Esophagus squamous epithelium (tissue), 5 donors: ENCODE results near the gene HIPK1. TPM values are rescaled to one million over a fixed set of nuclear protein-coding genes. Genes with fewer than 3 reads are reported as not detected.

Source experiments
- DNase-seq: peaks from one replicate; lab custom pipeline; 2025; lab: John Stamatoyannopoulos, UW
- H3K27ac ChIP-seq, 4 donors: fragments of 200-600 bp; sonication (generic); one replicate each; pipeline ENCODE4 v1.5.1; 2016 to 2019; ENCODE audit warnings: mild to moderate bottlenecking in 1 of 4
- H3K27me3 ChIP-seq, 4 donors: fragments of 200-600 bp; sonication (generic); 1 replicate in 3 of 4; 2 replicates in 1 of 4; pipeline versions ENCODE4 v1.5.1 to v1.6.0; 2017 to 2021; ENCODE audit warnings: antibody characterized with exemption in 1 of 4
- H3K36me3 ChIP-seq, 3 donors: fragments of 200-600 bp; sonication (generic); one replicate each; pipeline ENCODE4 v1.5.1; 2016 to 2019
- H3K4me1 ChIP-seq, 3 donors: fragments of 200-600 bp; sonication (generic); one replicate each; pipeline ENCODE4 v1.5.1; 2017 to 2019
- H3K4me3 ChIP-seq, 4 donors: fragments of 200-600 bp; sonication (generic); 1 replicate in 3 of 4; 2 replicates in 1 of 4; pipeline ENCODE4 v1.5.1; 2016 to 2019; ENCODE audit warnings: mild to moderate bottlenecking in 2 of 4, moderate library complexity in 1 of 4
- H3K9me3 ChIP-seq, 3 donors: fragments of 200-600 bp; sonication (generic); one replicate each; pipeline ENCODE4 v1.5.1; 2016 to 2019
- CTCF ChIP-seq, 6 experiments: fragments of 450-650 bp in 4 of 6; fragments of 200-600 bp in 2 of 6; sonication (generic) in 2 of 6; IDR thresholded peaks; one replicate each; pipeline ENCODE4 v1.5.1; 2016 to 2019; ENCODE audit warnings: antibody characterized with exemption in 6 of 6, mild to moderate bottlenecking in 4 of 6, moderate library complexity in 4 of 6
- POLR2A ChIP-seq, 4 donors: fragments of 450-650 bp; IDR thresholded peaks; one replicate each; pipeline ENCODE4 v1.6.1; 2017; ENCODE audit warnings: antibody characterized with exemption in 4 of 4, mild to moderate bottlenecking in 4 of 4, moderate library complexity in 3 of 4
- WGBS, 2 donors: methylation state at CpG; one replicate each; pipeline ENCODE4 v1.1.5; 2018; 5-methylcytosine and 5-hydroxymethylcytosine counted together
- intact Hi-C: fragments of 100-400 bp; cut with DNase I; formaldehyde crosslinking; loops from one replicate; pipeline ENCODE4 v1.15.0; 2022
- total RNA-seq, 4 donors: library from RNA; depleted of rRNA; stranded (reverse); fragments of >200 nt; gene quantifications; one replicate each; pipeline ENCODE4 v1.1.0, GENCODE V29; 2016
- donor health status: DM: yes; HTN: yes; CAD: no.

The HIPK1 gene
- total RNA-seq, 4 donors from 2014 or later, result 34.1 to 46.5 (median 43.6) TPM

DNA sequence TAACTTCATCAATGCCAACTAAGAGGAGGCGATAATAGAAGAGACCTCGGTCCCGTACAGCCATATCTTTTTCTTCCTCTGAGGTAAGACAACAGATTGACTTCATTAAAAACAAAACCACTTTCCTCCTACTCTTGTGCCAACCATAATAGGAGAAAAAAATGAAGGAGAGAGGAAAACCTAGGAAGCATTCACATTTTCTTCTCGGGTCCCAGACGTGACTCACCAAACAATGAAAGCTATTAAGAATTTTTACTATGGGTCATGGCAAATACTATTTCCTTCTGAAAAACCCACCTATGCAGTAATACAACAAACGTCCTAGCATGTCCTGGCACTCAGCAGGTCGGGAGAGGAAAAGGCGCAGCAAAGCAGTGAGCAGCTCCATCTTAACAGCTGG, 33.2 kb upstream of the HIPK1 start:
- no peak for DNase-seq
- no peaks in the 10 kb centered on the region for H3K27me3 ChIP-seq
- no peak for TF ChIP-seq CTCF (IDR thresholded peaks at IDR 0.05)
- TF ChIP-seq POLR2A (IDR thresholded peaks at IDR 0.05), result no peak
- peaks cover 0 to 75% (median 21%) of the 10 kb centered on the region in 3 donors for H3K36me3 ChIP-seq
- H3K4me1 ChIP-seq, result no peaks in the 10 kb centered on the region
- 87 to 89% methylated on average over 8 of the region's 8 CpGs for WGBS, 2 donors
- no peaks in the 10 kb centered on the region for H3K9me3 ChIP-seq
- no peak overlapping the region for H3K4me3 ChIP-seq
- H3K27ac ChIP-seq, result no peak overlapping the region
- intact Hi-C loops, result no loop called here

- no peaks in the 10 kb centered on the region for H3K27me3 ChIP-seq
- intact Hi-C loops, result no loop called here
- no peak for DNase-seq
- no peaks in the 10 kb centered on the region for H3K9me3 ChIP-seq
- H3K27ac ChIP-seq, result no peak overlapping the region
- 93 to 94% methylated on average over 1 of the region's 1 CpG for WGBS, 2 donors
- TF ChIP-seq CTCF (IDR thresholded peaks at IDR 0.05) (no peak), POLR2A (IDR thresholded peaks at IDR 0.05) (no peak)
- H3K36me3 ChIP-seq, result peaks cover 0 to 88% (median 21%) of the 10 kb centered on the region in 3 donors
- H3K4me1 ChIP-seq, result peaks cover 0 to 18% (median 3%) of the 10 kb centered on the region in 3 donors
- H3K4me3 ChIP-seq, result no peak overlapping the region
These were observed 30.8 kb upstream of the HIPK1 start for GRCh38 chr1:113898241-113898814.

DNA sequence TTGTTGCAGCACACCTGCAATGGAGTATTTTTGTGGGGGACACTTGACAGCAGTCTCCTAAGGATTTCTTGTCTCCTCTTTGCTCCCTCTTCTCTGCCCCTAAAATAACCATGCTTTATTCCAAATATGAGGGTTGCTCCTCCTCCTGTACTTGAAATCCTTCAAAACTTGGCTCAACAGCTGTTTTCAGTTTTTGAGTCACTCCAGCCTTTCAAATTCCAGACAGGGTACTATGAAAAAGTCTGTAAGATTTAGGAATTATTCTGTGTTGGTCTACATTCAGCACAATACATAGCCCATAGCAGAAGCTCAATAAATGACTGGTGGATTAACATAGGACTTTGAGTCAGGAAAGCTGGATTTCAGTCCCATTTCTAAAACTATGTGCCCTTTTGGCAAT, 30.0 kb upstream of the HIPK1 start:
- DNase-seq, result no peak

DNA sequence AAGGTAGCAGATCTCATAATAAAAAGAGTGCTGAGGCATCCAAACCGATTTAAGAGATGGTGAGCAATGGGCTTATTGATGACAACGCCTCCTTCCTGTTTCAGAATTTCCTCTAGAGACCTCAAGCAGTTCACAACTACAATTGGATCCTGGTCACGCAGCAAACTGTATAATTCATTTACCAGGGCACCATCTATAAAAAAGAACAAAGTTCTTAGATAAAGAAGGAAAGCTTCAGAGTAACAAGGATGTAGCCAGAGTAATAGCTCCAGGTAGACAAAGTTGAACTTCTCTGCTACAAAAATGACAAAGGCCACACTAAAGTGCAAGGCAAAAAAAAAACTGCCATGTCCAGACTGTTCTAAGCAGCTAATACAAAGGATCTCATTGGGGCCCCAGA, 27.9 kb upstream of the HIPK1 start:
- DNase-seq, result no peak
- peaks cover 7 to 39% (median 14%) of the 10 kb centered on the region in 3 donors for H3K4me1 ChIP-seq
- no peak overlapping the region for H3K27ac ChIP-seq
- H3K36me3 ChIP-seq, result peaks cover 0 to 64% (median 17%) of the 10 kb centered on the region in 3 donors
- 56 to 70% methylated on average over 3 of the region's 3 CpGs for WGBS, 2 donors
- no peak overlapping the region for H3K4me3 ChIP-seq
- no peak for TF ChIP-seq CTCF (IDR thresholded peaks at IDR 0.05)
- no peak for TF ChIP-seq POLR2A (IDR thresholded peaks at IDR 0.05)
- no peaks in the 10 kb centered on the region for H3K27me3 ChIP-seq
- no peaks in the 10 kb centered on the region for H3K9me3 ChIP-seq
- intact Hi-C loops, result no loop called here

More for the DNA sequence above, 30.0 kb upstream of the HIPK1 start:
- H3K27me3 ChIP-seq, result no peaks in the 10 kb centered on the region
- peaks cover 0 to 84% (median 21%) of the 10 kb centered on the region in 3 donors for H3K36me3 ChIP-seq
- no peak for TF ChIP-seq CTCF (IDR thresholded peaks at IDR 0.05)
- TF ChIP-seq POLR2A (IDR thresholded peaks at IDR 0.05), result no peak
- peaks cover 7 to 26% (median 10%) of the 10 kb centered on the region in 3 donors for H3K4me1 ChIP-seq
- no peaks in the 10 kb centered on the region for H3K9me3 ChIP-seq
- no peak overlapping the region for H3K27ac ChIP-seq
- intact Hi-C loops, result no loop called here
- H3K4me3 ChIP-seq, result no peak overlapping the region

GRCh38 chr1:113903501-113904292, 25.4 kb upstream of the HIPK1 start:
- peaks cover 7 to 47% (median 20%) of the 10 kb centered on the region in 3 donors for H3K4me1 ChIP-seq
- no peak for TF ChIP-seq POLR2A (IDR thresholded peaks at IDR 0.05)
- no peak for TF ChIP-seq CTCF (IDR thresholded peaks at IDR 0.05)

More at GRCh38 chr1:113903501-113904292, 25.4 kb upstream of the HIPK1 start:
- peak overlapping the region; percentile 63 to 89 (median 79) for H3K4me3 ChIP-seq
- peak overlapping the region; percentile 88 to 98 (median 96) for H3K27ac ChIP-seq
- intact Hi-C loops, result no loop called here
- H3K9me3 ChIP-seq, result no peaks in the 10 kb centered on the region
- no peaks in the 10 kb centered on the region for H3K27me3 ChIP-seq
- no peak for DNase-seq
- H3K36me3 ChIP-seq, result peaks cover 0 to 47% (median 12%) of the 10 kb centered on the region in 3 donors
- WGBS, 2 donors, result 14 to 16% methylated on average over 7 of the region's 7 CpGs
